Lung (tissue), 12 donors: ENCODE data around the gene COL1A1. TPM values are rescaled to one million over a fixed set of nuclear protein-coding genes. Genes with fewer than 3 reads are reported as not detected.
A peak's percentile ranks its signal among the peaks of the same experiment; 100 is the strongest.

Experiments
- ATAC-seq: fragments of 200-7000 bp; cut with Tn5 transposase; one replicate; pipeline ENCODE4 v1.9.1; 2020; ENCODE audit warnings: moderate number of reproducible peaks; ENCODE audit not compliant: insufficient read depth, low FRiP score
- DNase-seq, 3 donors: peaks; one replicate each; pipeline ENCODE4 v3.0.0-alpha.2; 2013 to 2017
- H3K27ac ChIP-seq, 2 donors: one replicate each; pipeline ENCODE4 v1.5.1; 2013; ENCODE audit warnings: mild to moderate bottlenecking in 2 of 2, moderate library complexity in 2 of 2, control low read depth in 1 of 2, inconsistent platforms in 1 of 2, low read depth in 1 of 2, low read length in 1 of 2
- H3K27me3 ChIP-seq, 3 donors: one replicate each; pipeline ENCODE4 v1.5.1; 2013; ENCODE audit warnings: low read length in 2 of 3; ENCODE audit not compliant: control insufficient read depth in 3 of 3, insufficient read depth in 3 of 3
- H3K36me3 ChIP-seq, 4 donors: one replicate each; pipeline ENCODE4 v1.5.1; 2013; ENCODE audit warnings: low read length in 4 of 4, mild to moderate bottlenecking in 1 of 4, moderate library complexity in 1 of 4; ENCODE audit not compliant: control insufficient read depth in 4 of 4, insufficient read depth in 4 of 4
- H3K4me1 ChIP-seq, 5 donors: one replicate each; pipeline ENCODE4 v1.5.1; 2013; ENCODE audit warnings: low read length in 5 of 5, mild to moderate bottlenecking in 2 of 5, moderate library complexity in 1 of 5; ENCODE audit not compliant: control insufficient read depth in 5 of 5, insufficient read depth in 5 of 5
- H3K4me3 ChIP-seq: one replicate; pipeline ENCODE4 v1.5.1; 2013; ENCODE audit warnings: mild to moderate bottlenecking, control low read depth, moderate library complexity
- H3K9ac ChIP-seq, 2 donors: one replicate each; pipeline ENCODE4 v1.5.1; 2013; ENCODE audit warnings: low read length in 2 of 2, control low read depth in 1 of 2; ENCODE audit not compliant: insufficient read depth in 1 of 2
- H3K9me3 ChIP-seq, 4 donors: one replicate each; pipeline ENCODE4 v1.5.1; 2013; ENCODE audit warnings: low read length in 3 of 4, mild to moderate bottlenecking in 1 of 4, moderate library complexity in 1 of 4; ENCODE audit not compliant: control insufficient read depth in 4 of 4, insufficient read depth in 3 of 4
- CTCF ChIP-seq: IDR thresholded peaks from 2 replicates; pipeline ENCODE4 v1.5.1; 2012; ENCODE audit warnings: mild to moderate bottlenecking; ENCODE audit errors: control extremely low read depth, extremely low read depth
- WGBS, 2 donors: extraction: QIAGEN DNeasy Blood & Tissue Kit; methylation state at CpG; one replicate each; pipeline ENCODE4 v1.1.7; 2013; 5-methylcytosine and 5-hydroxymethylcytosine counted together
- polyA plus RNA-seq, 2 donors: library from polyadenylated mRNA; stranded (reverse); fragments of 200-250 nt; gene quantifications; one replicate each; pipeline ENCODE4 v1.2.1, GENCODE V29; 2013
- total RNA-seq, 2 donors: library from RNA; depleted of rRNA in 1 of 2; stranded (reverse); fragments of >200 nt in 1 of 2; gene quantifications; one replicate each; pipeline ENCODE4 v1.2.1, GENCODE V29; 2014 to 2021
- donor health status: control.
- donor health status: control.
- donor health status: Bipolar disorder and iron deficiency.
- donor health status: healthy.
- donor health status: DM: yes; HTN: yes; CAD: no.

COL1A1 gene
- total and polyA plus RNA-seq, 4 donors = 30.5 to 1,330 (median 283) TPM

DNA sequence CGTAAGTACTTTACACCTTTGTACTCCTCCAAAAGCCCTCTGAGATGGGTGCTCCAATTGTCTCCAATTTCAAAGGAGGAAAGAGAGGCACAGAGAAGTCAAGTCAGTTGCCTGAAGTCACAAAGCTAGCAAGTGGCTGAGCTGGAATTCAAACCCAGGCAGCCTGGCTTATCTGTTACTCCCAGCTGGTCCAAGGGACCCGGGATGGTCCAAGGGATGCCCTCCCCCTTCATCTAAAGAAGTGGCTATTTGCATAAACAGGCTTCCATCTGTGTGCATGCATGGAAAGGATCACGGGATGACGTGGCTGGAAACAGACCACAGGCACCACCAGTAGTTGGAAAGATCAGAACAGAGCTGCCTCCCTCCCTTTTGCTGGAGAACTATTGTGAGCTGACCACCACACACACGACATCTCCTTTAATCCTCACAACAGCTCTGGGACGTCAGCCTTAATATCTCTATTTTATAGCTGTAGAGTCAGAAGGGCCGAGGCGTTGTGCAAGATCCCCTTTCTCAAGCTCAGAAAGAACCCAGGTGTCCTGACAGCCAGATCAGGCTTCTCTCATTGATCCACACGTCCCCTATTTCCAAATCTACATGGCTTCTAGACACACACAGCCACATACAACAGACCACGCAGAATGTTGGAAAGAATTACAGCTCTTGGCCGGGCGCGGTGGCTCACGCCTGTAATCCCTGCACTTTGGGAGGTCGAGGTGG lies 10.9 kb upstream of the COL1A1 start:
- Histone ChIP-seq H3K9ac (no peak overlapping the region), H3K9me3 (no peaks in the 10 kb centered on the region), H3K4me3 (no peak overlapping the region), H3K4me1 (peaks cover 0 to 53% (median 45%) of the 10 kb centered on the region in 5 donors), H3K27me3 (no peaks in the 10 kb centered on the region), H3K27ac (no peak overlapping the region), H3K36me3 (no peaks in the 10 kb centered on the region)
- TF ChIP-seq CTCF = no peak
- 66 to 67% methylated on average over 15 of the region's 15 CpGs for WGBS, 2 donors
- ATAC-seq = no peak
- peak in 2 of 3 donors; percentile 42 to 70 for DNase-seq

DNA sequence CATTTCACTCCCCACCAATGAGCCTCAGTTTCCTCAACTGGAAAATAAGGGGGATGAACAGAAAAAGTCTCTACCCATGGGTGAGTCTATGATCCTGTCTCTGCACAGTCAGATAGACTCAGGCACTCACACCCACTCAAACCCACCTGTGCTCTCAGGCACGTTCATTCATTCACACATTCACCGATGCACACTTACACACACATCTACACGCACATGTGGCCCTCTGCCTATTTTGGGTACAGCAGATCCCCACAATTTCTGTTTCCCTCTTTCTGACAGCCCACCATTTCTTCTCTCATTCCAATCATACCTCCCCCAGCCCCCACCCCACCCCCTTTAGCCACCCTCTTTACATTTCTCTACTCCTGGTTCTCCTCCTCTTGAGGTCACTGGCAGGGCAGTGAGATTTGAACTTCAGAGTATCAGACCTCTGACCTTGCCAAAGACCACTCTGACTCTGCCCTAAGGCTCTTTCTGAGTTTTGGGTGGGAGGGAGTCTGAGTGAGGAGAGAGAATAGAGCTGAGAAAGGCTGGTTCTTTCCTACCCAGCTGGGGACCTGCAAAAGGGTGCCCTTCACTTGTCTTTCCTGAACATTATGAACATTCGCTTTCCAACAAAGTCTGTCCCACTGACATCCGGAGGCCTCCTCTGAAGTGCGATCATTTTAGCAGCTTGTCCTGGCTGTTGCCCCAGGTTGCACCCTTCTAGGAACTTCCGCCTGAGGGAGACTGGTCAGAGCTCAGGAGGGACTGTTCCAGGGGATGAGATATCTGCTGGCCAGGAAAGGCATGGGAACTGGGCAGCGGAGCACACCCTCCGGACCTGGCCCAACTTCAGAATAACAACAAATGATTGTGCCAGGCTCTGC lies 10.1 kb upstream of the COL1A1 start:
- no peak overlapping the region for H3K9ac ChIP-seq
- 60 to 87% methylated on average over 9 of the region's 9 CpGs for WGBS, 2 donors
- peaks cover 0 to 60% (median 44%) of the 10 kb centered on the region in 5 donors for H3K4me1 ChIP-seq
- H3K4me3 ChIP-seq = no peak overlapping the region
- TF ChIP-seq CTCF = no peak
- ATAC-seq = no peak
- H3K9me3 ChIP-seq = no peaks in the 10 kb centered on the region
- no peaks in the 10 kb centered on the region for H3K27me3 ChIP-seq
- DNase-seq = peak in 2 of 3 donors; percentile 11 to 54
- H3K36me3 ChIP-seq = no peaks in the 10 kb centered on the region
- H3K27ac ChIP-seq = peak overlapping the region in 1 of 2 donors; percentile 41

- H3K36me3 ChIP-seq = no peaks in the 10 kb centered on the region
- peaks cover 0 to 67% (median 44%) of the 10 kb centered on the region in 5 donors for H3K4me1 ChIP-seq
- no peak for TF ChIP-seq CTCF
- H3K27me3 ChIP-seq = no peaks in the 10 kb centered on the region
- H3K4me3 ChIP-seq = no peak overlapping the region
- WGBS, 2 donors = 42 to 56% methylated on average over 26 of the region's 26 CpGs
- ATAC-seq (peak; percentile 38), DNase-seq (peak; percentile 87 to 90 (median 88))
- no peaks in the 10 kb centered on the region for H3K9me3 ChIP-seq
- peak overlapping the region; percentile 12 to 93 for H3K9ac ChIP-seq
- H3K27ac ChIP-seq = peak overlapping the region; percentile 36 to 84
Measured at GRCh38 chr17:50210240-50211225, 9.1 kb upstream of the COL1A1 start.
